RWPE2 (cell line): ENCODE measurements around the gene HCAR2.
"Not testable (repeated sequence)": the region's sequence is repeated elsewhere in the genome, so short reads cannot be mapped to it uniquely, and the experiment has no call there.

Experiments used
- ATAC-seq: fragments of 200-7000 bp; cut with Tn5 transposase; 3 replicates; pipeline ENCODE4 v1.9.1; 2021; ENCODE audit warnings: low read depth
- DNase-seq: peaks from one replicate; pipeline ENCODE4 v3.0.0-alpha.2; 2020; ENCODE audit warnings: low spot score
- H3K27ac ChIP-seq: fragments of 450-650 bp; 2 replicates; pipeline ENCODE4 v1.5.1; 2017; ENCODE audit warnings: mild to moderate bottlenecking; ENCODE audit not compliant: poor library complexity, severe bottlenecking
- H3K27me3 ChIP-seq: fragments of 250-450 bp; sonication (Bioruptor Pico); 2 replicates; pipeline ENCODE4 v1.5.1; 2021; ENCODE audit warnings: mild to moderate bottlenecking, moderate library complexity; ENCODE audit not compliant: insufficient read depth, poor library complexity, severe bottlenecking
- H3K36me3 ChIP-seq: fragments of 250-450 bp; sonication (Bioruptor Pico); 2 replicates; pipeline ENCODE4 v1.5.1; 2020; ENCODE audit warnings: low read depth, mild to moderate bottlenecking, moderate library complexity
- H3K4me1 ChIP-seq: fragments of 250-450 bp; sonication (Bioruptor Pico); 2 replicates; pipeline ENCODE4 v1.5.1; 2021; ENCODE audit warnings: mild to moderate bottlenecking, moderate library complexity; ENCODE audit not compliant: insufficient read depth, poor library complexity, severe bottlenecking
- H3K4me3 ChIP-seq: fragments of 250-450 bp; sonication (Bioruptor Pico); 2 replicates; pipeline ENCODE4 v1.5.1; 2021; ENCODE audit warnings: mild to moderate bottlenecking, moderate library complexity; ENCODE audit not compliant: severe bottlenecking
- H3K9me3 ChIP-seq: fragments of 250-450 bp; sonication (Bioruptor Pico); 2 replicates; pipeline ENCODE4 v1.5.1; 2021; ENCODE audit warnings: mild to moderate bottlenecking, moderate library complexity; ENCODE audit not compliant: severe bottlenecking
- TF ChIP-seq, protein P1 (sequence below): fragments of 450-650 bp; IDR thresholded peaks from one replicate; pipeline ENCODE4 v1.5.1; 2017; ENCODE audit warnings: mild to moderate bottlenecking, moderate library complexity; ENCODE audit not compliant: poor library complexity, severe bottlenecking

The HCAR2 gene

DNA sequence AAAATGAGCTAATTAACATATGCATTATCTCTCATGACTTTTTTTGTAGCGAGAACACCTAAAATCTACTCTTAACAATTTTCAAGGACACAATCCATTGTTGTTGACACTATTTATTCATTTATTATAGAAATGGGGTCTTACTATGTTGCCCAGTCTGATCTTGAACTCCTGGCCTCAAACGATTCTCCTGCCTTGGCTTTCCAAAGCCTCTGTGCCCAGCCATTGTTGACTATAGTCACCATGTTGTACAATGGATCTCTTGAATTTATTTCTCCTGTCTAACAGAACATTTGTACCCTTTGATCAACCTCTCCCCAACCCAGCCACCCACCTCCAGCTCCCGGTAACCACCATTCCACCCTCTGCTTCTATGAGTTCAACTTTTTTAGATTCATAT lies 41.2 kb downstream of the HCAR2 start:
- Histone ChIP-seq H3K4me3 (no peak overlapping the region), H3K27ac (no peak overlapping the region), H3K4me1 (no peaks in the 10 kb centered on the region), H3K9me3 (no peaks in the 10 kb centered on the region), H3K27me3 (no peaks in the 10 kb centered on the region), H3K36me3 (no peaks in the 10 kb centered on the region)
- ATAC-seq (no peak), DNase-seq (no peak)
- TF ChIP-seq, protein P1, sequence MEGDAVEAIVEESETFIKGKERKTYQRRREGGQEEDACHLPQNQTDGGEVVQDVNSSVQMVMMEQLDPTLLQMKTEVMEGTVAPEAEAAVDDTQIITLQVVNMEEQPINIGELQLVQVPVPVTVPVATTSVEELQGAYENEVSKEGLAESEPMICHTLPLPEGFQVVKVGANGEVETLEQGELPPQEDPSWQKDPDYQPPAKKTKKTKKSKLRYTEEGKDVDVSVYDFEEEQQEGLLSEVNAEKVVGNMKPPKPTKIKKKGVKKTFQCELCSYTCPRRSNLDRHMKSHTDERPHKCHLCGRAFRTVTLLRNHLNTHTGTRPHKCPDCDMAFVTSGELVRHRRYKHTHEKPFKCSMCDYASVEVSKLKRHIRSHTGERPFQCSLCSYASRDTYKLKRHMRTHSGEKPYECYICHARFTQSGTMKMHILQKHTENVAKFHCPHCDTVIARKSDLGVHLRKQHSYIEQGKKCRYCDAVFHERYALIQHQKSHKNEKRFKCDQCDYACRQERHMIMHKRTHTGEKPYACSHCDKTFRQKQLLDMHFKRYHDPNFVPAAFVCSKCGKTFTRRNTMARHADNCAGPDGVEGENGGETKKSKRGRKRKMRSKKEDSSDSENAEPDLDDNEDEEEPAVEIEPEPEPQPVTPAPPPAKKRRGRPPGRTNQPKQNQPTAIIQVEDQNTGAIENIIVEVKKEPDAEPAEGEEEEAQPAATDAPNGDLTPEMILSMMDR, result no peak

DNA sequence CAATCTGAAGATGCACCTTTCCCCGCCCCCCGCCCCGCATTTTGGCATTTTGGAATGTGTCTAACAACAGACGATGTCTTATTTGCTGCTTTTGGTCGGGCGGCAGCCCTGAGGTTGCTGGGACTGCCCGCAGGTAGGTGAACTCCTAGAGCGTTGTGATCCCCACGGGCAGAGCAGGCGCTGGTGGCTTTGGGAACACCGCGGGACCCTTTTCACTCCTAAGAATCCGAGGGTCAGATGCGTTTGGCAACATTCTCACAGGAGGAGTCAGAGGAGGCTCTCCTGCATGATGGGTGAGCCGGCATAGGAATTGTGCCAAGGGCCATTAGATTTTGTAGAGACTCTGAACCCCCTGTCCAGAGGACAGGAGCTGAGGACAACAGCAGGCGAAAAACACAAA lies 41.9 kb downstream of the HCAR2 start:
- TF ChIP-seq, protein P1, result no peak
- Histone ChIP-seq H3K27ac (no peak overlapping the region), H3K9me3 (no peaks in the 10 kb centered on the region), H3K27me3 (no peaks in the 10 kb centered on the region), H3K4me1 (no peaks in the 10 kb centered on the region), H3K4me3 (no peak overlapping the region), H3K36me3 (no peaks in the 10 kb centered on the region)
- no peak for ATAC-seq
- DNase-seq, result no peak

DNA sequence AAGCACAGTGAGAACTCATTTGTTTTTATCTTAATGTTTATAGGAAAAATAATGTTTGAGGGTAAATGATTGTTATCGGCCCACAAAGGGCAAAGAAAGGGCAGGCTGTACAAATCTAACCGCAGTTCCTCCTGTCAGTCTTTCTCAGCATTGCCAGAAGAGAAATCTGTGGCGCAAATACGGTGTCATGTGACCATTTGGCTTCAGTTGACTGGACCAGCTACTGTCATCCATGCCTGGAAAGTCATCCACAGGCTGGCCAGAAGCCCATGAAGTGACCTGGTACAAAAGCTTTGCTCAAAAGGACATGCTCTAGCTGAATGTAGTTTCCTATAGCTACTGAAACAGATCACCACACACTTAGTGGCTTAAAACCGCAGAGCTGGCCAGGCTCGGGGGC lies 43.6 kb downstream of the HCAR2 start:
- H3K9me3 ChIP-seq, result no peaks in the 10 kb centered on the region
- H3K27me3 ChIP-seq, result no peaks in the 10 kb centered on the region
- no peaks in the 10 kb centered on the region for H3K4me1 ChIP-seq
- no peak overlapping the region for H3K4me3 ChIP-seq
- TF ChIP-seq, protein P1, result no peak
- H3K27ac ChIP-seq, result no peak overlapping the region
- H3K36me3 ChIP-seq, result no peaks in the 10 kb centered on the region
- ATAC-seq (no peak), DNase-seq (no peak)

DNA sequence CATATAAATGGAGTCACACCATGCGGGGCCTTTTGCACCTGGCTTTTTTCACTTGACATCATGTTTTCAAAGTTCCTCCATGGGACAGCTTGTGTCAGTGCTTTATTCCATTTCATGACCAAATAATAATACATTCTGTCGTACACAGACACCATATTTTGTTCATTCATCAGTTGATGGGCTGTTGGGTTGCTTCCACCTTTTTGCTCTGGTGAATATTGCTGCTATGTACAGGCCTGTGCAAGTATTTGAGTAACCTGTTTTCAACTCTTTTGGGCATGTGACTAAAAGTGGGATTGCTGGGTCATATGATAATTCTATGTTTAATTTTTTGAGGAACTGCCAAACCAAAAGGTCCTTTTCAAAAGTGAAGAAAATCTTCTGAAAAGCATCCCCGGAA lies 46.9 kb downstream of the HCAR2 start:
- Histone ChIP-seq H3K4me3 (no peak overlapping the region), H3K36me3 (no peaks in the 10 kb centered on the region), H3K27ac (no peak overlapping the region), H3K27me3 (no peaks in the 10 kb centered on the region), H3K9me3 (no peaks in the 10 kb centered on the region), H3K4me1 (no peaks in the 10 kb centered on the region)
- no peak for DNase-seq
- TF ChIP-seq, protein P1, result no peak
- ATAC-seq, result no peak

DNA sequence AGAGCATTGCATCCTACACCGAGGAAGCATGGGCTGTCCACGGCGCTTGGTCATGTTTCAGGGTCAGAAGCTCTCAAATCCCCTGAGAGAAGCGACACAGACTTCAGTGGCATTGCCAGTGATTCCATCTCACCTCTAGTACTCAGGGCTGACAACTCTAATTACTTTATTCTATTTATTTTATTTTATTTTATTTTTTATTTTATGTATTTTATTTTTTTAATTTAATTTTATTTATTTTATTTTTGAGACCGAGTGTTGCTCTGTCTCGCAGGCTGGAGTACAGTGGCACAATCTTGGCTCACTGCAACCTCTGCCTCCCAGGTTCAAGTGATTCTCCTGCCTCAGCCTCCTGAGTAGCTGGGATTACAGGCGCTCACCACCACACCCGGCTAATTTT lies 49.9 kb downstream of the HCAR2 start:
- not testable (repeated sequence) for H3K27ac ChIP-seq, H3K9me3 ChIP-seq, H3K4me3 ChIP-seq, H3K4me1 ChIP-seq, DNase-seq, ATAC-seq, H3K27me3 ChIP-seq, H3K36me3 ChIP-seq
